GM12878 (cell line): ENCODE data around the gene PAGE4. TPM values are rescaled to one million over a fixed set of nuclear protein-coding genes. Genes with fewer than 3 reads are reported as not detected.

ENCODE experiments used
- ATAC-seq: fragments of 200-7000 bp; cut with Tn5 transposase; 3 replicates; pipeline ENCODE4 v1.9.1; 2020; ENCODE audit warnings: mild to moderate bottlenecking, moderate library complexity
- BruUV-seq: library from RNA; stranded (reverse); fragments of 400-500 nt; replicated peaks from 2 replicates; lab custom pipeline; 2021; lab: Mats Ljungman, UMichigan
- CTCF ChIA-PET: fragments of 300-600 bp; sonication (Branson Sonifier 250); formaldehyde crosslinking; extraction: SDS; loops from one replicate; lab custom pipeline; 2021; ENCODE audit warnings: inconsistent platforms; lab: Yijun Ruan, JAX
- POLR2A ChIA-PET: fragments of 350-600 bp; formaldehyde crosslinking; extraction: SDS; loops from one replicate; lab custom pipeline; 2021; ENCODE audit warnings: inconsistent platforms; lab: Charles Lee
- RAD21 ChIA-PET: fragments of 300-600 bp; sonication (Branson Sonifier 250); formaldehyde crosslinking; loops from one replicate; lab custom pipeline; 2023; ENCODE audit warnings: antibody characterized with exemption; ENCODE audit not compliant: unreplicated experiment; lab: Charles Lee
- SMC1A ChIA-PET: fragments of 300-600 bp; sonication (Branson Sonifier 250); formaldehyde crosslinking; loops from one replicate; lab custom pipeline; 2023; ENCODE audit not compliant: unreplicated experiment, uncharacterized antibody; lab: Charles Lee
- DNase-seq: peaks from one replicate; pipeline ENCODE4 v3.0.0-alpha.2; 2011; ENCODE audit warnings: low read depth, low spot score
- FAIRE-seq: peaks from 3 replicates; lab custom pipeline; 2011; peaks lifted over from hg19 to GRCh38; lab: Jason Lieb, UNC
- H2AFZ ChIP-seq: 2 replicates; pipeline ENCODE4 v1.6.0; 2011; ENCODE audit warnings: low read depth, low read length, control low read depth; ENCODE audit not compliant: control insufficient read depth
- H3K27ac ChIP-seq: 2 replicates; pipeline ENCODE4 v1.5.1; 2011; ENCODE audit warnings: control low read depth; ENCODE audit not compliant: control insufficient read depth, insufficient read depth
- H3K27me3 ChIP-seq, 2 experiments: replicated peaks in 1 of 2; 2 replicates each; pipeline versions ENCODE4 v1.6.0 to v1.6.1; 2011; ENCODE audit warnings: low read length in 1 of 2; ENCODE audit not compliant: control insufficient read depth in 2 of 2, insufficient read depth in 2 of 2
- H3K36me3 ChIP-seq, 2 experiments: 2 replicates each; pipeline ENCODE4 v1.5.1; 2011; ENCODE audit warnings: low read length in 1 of 2; ENCODE audit not compliant: control insufficient read depth in 2 of 2, insufficient read depth in 2 of 2
- H3K4me1 ChIP-seq: 2 replicates; pipeline ENCODE4 v1.6.1; 2011; ENCODE audit warnings: mild to moderate bottlenecking, low read length, moderate library complexity, mixed read lengths; ENCODE audit not compliant: control insufficient read depth, insufficient read depth
- H3K4me2 ChIP-seq: 2 replicates; pipeline ENCODE4 v1.6.0; 2011; ENCODE audit warnings: control low read depth; ENCODE audit not compliant: control insufficient read depth, insufficient read depth
- H3K4me3 ChIP-seq: fragments of 200-600 bp; sonication (generic); 2 replicates; pipeline ENCODE4 v1.5.1; 2016
- H3K79me2 ChIP-seq: 2 replicates; pipeline ENCODE4 v1.6.0; 2011; ENCODE audit warnings: low read length; ENCODE audit not compliant: control insufficient read depth, insufficient read depth
- H3K9ac ChIP-seq: 2 replicates; pipeline ENCODE4 v1.8.0; 2011; ENCODE audit warnings: low read length, control low read depth, mixed read lengths; ENCODE audit not compliant: control insufficient read depth, insufficient read depth
- H3K9me3 ChIP-seq: replicated peaks from 3 replicates; pipeline ENCODE4 v1.5.1; 2011; ENCODE audit warnings: mild to moderate bottlenecking, low read length; ENCODE audit not compliant: control insufficient read depth, insufficient read depth
- H4K20me1 ChIP-seq: 2 replicates; pipeline ENCODE4 v1.6.0; 2011; ENCODE audit not compliant: control insufficient read depth, insufficient read depth
- CBX5 ChIP-seq: sonication (generic); IDR thresholded peaks from 2 replicates; pipeline ENCODE4 v1.6.1; 2016; ENCODE audit warnings: low read depth, moderate library complexity, mild to moderate bottlenecking, inconsistent platforms
- CEBPZ ChIP-seq: fragments of 150-350 bp; IDR thresholded peaks from 2 replicates; pipeline ENCODE4 v1.6.1; 2016; ENCODE audit warnings: low read depth, low read length
- HDGF ChIP-seq: fragments of 450-650 bp; IDR thresholded peaks from 2 replicates; pipeline ENCODE4 v1.6.1; 2016; ENCODE audit warnings: antibody characterized with exemption
- WGBS: methylation state at CpG from one replicate; pipeline ENCODE4 v1.1.6; 2016; ENCODE audit warnings: low lambda C conversion rate; ENCODE audit not compliant: insufficient replicate concordance, insufficient coverage; ENCODE audit errors: missing lambda C conversion rate; 5-methylcytosine and 5-hydroxymethylcytosine counted together
- in situ Hi-C: fragments of 300-500 bp; cut with MboI; formaldehyde crosslinking; loops from 9 replicates; pipeline ENCODE4 v1.14.3; 2018; ENCODE audit warnings: mixed read lengths
- intact Hi-C: fragments of 100-400 bp; cut with micrococcal nuclease; formaldehyde crosslinking; loops from one replicate; pipeline ENCODE4 v1.14.2; 2022; ENCODE audit not compliant: unreplicated experiment
- polyA plus RNA-seq, 11 experiments: library from polyadenylated mRNA; depleted of rRNA in 4 of 11; unstranded in 6 of 11; stranded (reverse) in 5 of 11; fragments of >200 nt; fragmentation: Nextera tagmentation in 4 of 11; fragmentation: Illumina TruSeq in 1 of 11; extraction: Ambion mirVana in 4 of 11; extraction: Trizol in 1 of 11; gene quantifications; 1 replicate in 1 of 11; 2 replicates in 10 of 11; pipeline versions ENCODE4 v1.2.1 to v1.2.3, GENCODE V29; 2011 to 2016; ENCODE audit warnings: inconsistent platforms in 2 of 11, missing spikeins in 2 of 11, low read depth in 1 of 11
- total RNA-seq, 4 experiments: library from RNA; depleted of rRNA in 3 of 4; stranded (reverse); fragments of >200 nt in 3 of 4; fragmentation: Illumina TruSeq in 1 of 4; extraction: Trizol in 1 of 4; gene quantifications; 2 replicates each; pipeline versions ENCODE4 v1.2.1 to v1.2.3, GENCODE V29; 2013 to 2021

PAGE4 gene
- total and polyA plus RNA-seq, 10 of the 15 experiments (the other 5 are each of a cell fraction or from before 2014, with no cell fraction given): not detected

GRCh38 chrX:49880668-49881067, 51.6 kb downstream of the PAGE4 start:
- CTCF ChIA-PET: no interaction called here
- H4K20me1 ChIP-seq: no peaks in the 10 kb centered on the region
- intact Hi-C loops: loop anchor here (5.0 to 10.0 kb wide), 2 partner anchors 37 to 704 kb away; no protein-coding TSS in a partner anchor
- SMC1A ChIA-PET: interaction anchor here (1.1 kb wide), 1 partner anchor 38 kb away, joined by 3 read pairs; no protein-coding TSS in a partner anchor
- H3K36me3 ChIP-seq: no peaks in the 10 kb centered on the region
- no peak overlapping the region for H3K27ac ChIP-seq
- no peak overlapping the region for H3K9ac ChIP-seq
- TF ChIP-seq HDGF (no peak), CEBPZ (no peak), CBX5 (no peak)
- TF ChIP-seq, all 136 proteins: peak for 0
- no TSS peak for BruUV-seq
- WGBS: 70% methylated on average over 12 of the region's 12 CpGs
- in situ Hi-C loops: no loop called here
- Histone ChIP-seq H3K27me3 (no peaks in the 10 kb centered on the region), H3K4me1 (no peaks in the 10 kb centered on the region; the same call in 1 of the 2 replicates), H3K4me2 (no peak overlapping the region), H3K79me2 (no peaks in the 10 kb centered on the region), H3K4me3 (0 out of 2 replicates have a peak overlapping the region, but pooled peaks have one; percentile 55), H3K9me3 (no peaks in the 10 kb centered on the region), H2AFZ (no peak overlapping the region)
- FAIRE-seq (no peak), DNase-seq (no peak), ATAC-seq (no peak)
- POLR2A ChIA-PET: no interaction called here
- RAD21 ChIA-PET: interaction anchor here (1.0 kb wide), 1 partner anchor 41 kb away, joined by 3 read pairs; the partner anchor contains the start of gene CLCN5

Other genes starting within 250 kb of the PAGE4 start
- not detected in 2 replicates for gene GAGE12H, start 249.4 kb upstream of the PAGE4 start, total RNA-seq (2014; rRNA removed)
- gene GAGE12H, start 249.4 kb upstream of the PAGE4 start, total RNA-seq (2014; rRNA removed; fragmentation: Illumina TruSeq; extraction: Trizol): not detected in 2 replicates
- not detected in 2 replicates for gene GAGE12H, start 249.4 kb upstream of the PAGE4 start, total RNA-seq (2021)
- gene GAGE12H, start 249.4 kb upstream of the PAGE4 start, polyA plus RNA-seq (2011; rRNA removed): not detected in 2 replicates
- gene GAGE12H, start 249.4 kb upstream of the PAGE4 start, polyA plus RNA-seq (2014; fragmentation: Illumina TruSeq; extraction: Trizol): not detected in 2 replicates
- not detected for gene GAGE12H, start 249.4 kb upstream of the PAGE4 start, polyA plus RNA-seq (2014; fragmentation: Nextera tagmentation; extraction: Ambion mirVana)
- gene GAGE12H, start 249.4 kb upstream of the PAGE4 start, polyA plus RNA-seq (2014; rRNA removed): not detected in 2 replicates
- not detected for gene GAGE12H, start 249.4 kb upstream of the PAGE4 start, polyA plus RNA-seq (2016; fragmentation: Nextera tagmentation; extraction: Ambion mirVana)
- gene GAGE2A, start 239.8 kb upstream of the PAGE4 start, total RNA-seq (2014; rRNA removed): not detected in 2 replicates
- not detected in 2 replicates for gene GAGE2A, start 239.8 kb upstream of the PAGE4 start, total RNA-seq (2014; rRNA removed; fragmentation: Illumina TruSeq; extraction: Trizol)
- 0.45 and 0.56 TPM in 2 replicates for gene GAGE2A, start 239.8 kb upstream of the PAGE4 start, total RNA-seq (2021)
- gene GAGE2A, start 239.8 kb upstream of the PAGE4 start, polyA plus RNA-seq (2011; rRNA removed): not detected in 2 replicates
- gene GAGE2A, start 239.8 kb upstream of the PAGE4 start, polyA plus RNA-seq (2014; fragmentation: Illumina TruSeq; extraction: Trizol): not detected in 2 replicates
- not detected for gene GAGE2A, start 239.8 kb upstream of the PAGE4 start, polyA plus RNA-seq (2014; fragmentation: Nextera tagmentation; extraction: Ambion mirVana)
- gene GAGE2A, start 239.8 kb upstream of the PAGE4 start, polyA plus RNA-seq (2014; rRNA removed): not detected in 2 replicates
- gene GAGE2A, start 239.8 kb upstream of the PAGE4 start, polyA plus RNA-seq (2016; fragmentation: Nextera tagmentation; extraction: Ambion mirVana): not detected
- gene GAGE1, start 230.3 kb upstream of the PAGE4 start, total RNA-seq (2014; rRNA removed): not detected in 2 replicates
- not detected in 2 replicates for gene GAGE1, start 230.3 kb upstream of the PAGE4 start, total RNA-seq (2014; rRNA removed; fragmentation: Illumina TruSeq; extraction: Trizol)
- gene GAGE1, start 230.3 kb upstream of the PAGE4 start, total RNA-seq (2021): not detected in 2 replicates
- 0.19 TPM in 1 of 2 replicates, not detected in the other for gene GAGE1, start 230.3 kb upstream of the PAGE4 start, polyA plus RNA-seq (2011; rRNA removed)
- not detected in 2 replicates for gene GAGE1, start 230.3 kb upstream of the PAGE4 start, polyA plus RNA-seq (2014; fragmentation: Illumina TruSeq; extraction: Trizol)
- under 1 TPM in 1 of 2 experiments, not detected in 1; 0.16 TPM for gene GAGE1, start 230.3 kb upstream of the PAGE4 start, polyA plus RNA-seq (2014; fragmentation: Nextera tagmentation; extraction: Ambion mirVana)
- gene GAGE1, start 230.3 kb upstream of the PAGE4 start, polyA plus RNA-seq (2014; rRNA removed): not detected in 2 replicates
- under 1 TPM in 1 of 2 experiments, not detected in 1; 0.05 TPM for gene GAGE1, start 230.3 kb upstream of the PAGE4 start, polyA plus RNA-seq (2016; fragmentation: Nextera tagmentation; extraction: Ambion mirVana)
- not detected in 2 replicates for gene PAGE1, start 133.3 kb upstream of the PAGE4 start, total RNA-seq (2014; rRNA removed)
- not detected in 2 replicates for gene PAGE1, start 133.3 kb upstream of the PAGE4 start, total RNA-seq (2014; rRNA removed; fragmentation: Illumina TruSeq; extraction: Trizol)
- not detected in 2 replicates for gene PAGE1, start 133.3 kb upstream of the PAGE4 start, total RNA-seq (2021)
- 0.14 TPM in 1 of 2 replicates, not detected in the other for gene PAGE1, start 133.3 kb upstream of the PAGE4 start, polyA plus RNA-seq (2011; rRNA removed)
- gene PAGE1, start 133.3 kb upstream of the PAGE4 start, polyA plus RNA-seq (2014; fragmentation: Illumina TruSeq; extraction: Trizol): not detected in 2 replicates
- not detected for gene PAGE1, start 133.3 kb upstream of the PAGE4 start, polyA plus RNA-seq (2014; fragmentation: Nextera tagmentation; extraction: Ambion mirVana)
- gene PAGE1, start 133.3 kb upstream of the PAGE4 start, polyA plus RNA-seq (2014; rRNA removed): not detected in 2 replicates
- gene PAGE1, start 133.3 kb upstream of the PAGE4 start, polyA plus RNA-seq (2016; fragmentation: Nextera tagmentation; extraction: Ambion mirVana): not detected
- 0.82 and 0.90 TPM in 2 replicates for gene USP27X, start 50.2 kb downstream of the PAGE4 start, total RNA-seq (2014; rRNA removed)
- 0.69 and 0.89 TPM in 2 replicates for gene USP27X, start 50.2 kb downstream of the PAGE4 start, total RNA-seq (2014; rRNA removed; fragmentation: Illumina TruSeq; extraction: Trizol)
- gene USP27X, start 50.2 kb downstream of the PAGE4 start, total RNA-seq (2021): 0.90 and 1.3 TPM in 2 replicates
- gene USP27X, start 50.2 kb downstream of the PAGE4 start, polyA plus RNA-seq (2011; rRNA removed): 0.79 and 0.94 TPM in 2 replicates
- 2.0 and 3.5 TPM in 2 replicates for gene USP27X, start 50.2 kb downstream of the PAGE4 start, polyA plus RNA-seq (2014; fragmentation: Illumina TruSeq; extraction: Trizol)
- under 1 TPM; 0.31 to 0.33 TPM for gene USP27X, start 50.2 kb downstream of the PAGE4 start, polyA plus RNA-seq (2014; fragmentation: Nextera tagmentation; extraction: Ambion mirVana)
- gene USP27X, start 50.2 kb downstream of the PAGE4 start, polyA plus RNA-seq (2014; rRNA removed): 0.93 and 1.1 TPM in 2 replicates
- under 1 TPM in 1 of 2 experiments, not detected in 1; 0.09 TPM for gene USP27X, start 50.2 kb downstream of the PAGE4 start, polyA plus RNA-seq (2016; fragmentation: Nextera tagmentation; extraction: Ambion mirVana)
- 2.3 and 3.7 TPM in 2 replicates for gene CLCN5, start 93.3 kb downstream of the PAGE4 start, total RNA-seq (2014; rRNA removed)
- gene CLCN5, start 93.3 kb downstream of the PAGE4 start, total RNA-seq (2014; rRNA removed; fragmentation: Illumina TruSeq; extraction: Trizol): 2.9 and 3.3 TPM in 2 replicates
- 3.1 and 4.5 TPM in 2 replicates for gene CLCN5, start 93.3 kb downstream of the PAGE4 start, total RNA-seq (2021)
- 3.8 TPM in 2 replicates for gene CLCN5, start 93.3 kb downstream of the PAGE4 start, polyA plus RNA-seq (2011; rRNA removed)
- 3.1 and 5.5 TPM in 2 replicates for gene CLCN5, start 93.3 kb downstream of the PAGE4 start, polyA plus RNA-seq (2014; fragmentation: Illumina TruSeq; extraction: Trizol)
- gene CLCN5, start 93.3 kb downstream of the PAGE4 start, polyA plus RNA-seq (2014; fragmentation: Nextera tagmentation; extraction: Ambion mirVana): under 1 TPM; 0.33 to 0.43 TPM
- 1.9 and 2.9 TPM in 2 replicates for gene CLCN5, start 93.3 kb downstream of the PAGE4 start, polyA plus RNA-seq (2014; rRNA removed)
- gene CLCN5, start 93.3 kb downstream of the PAGE4 start, polyA plus RNA-seq (2016; fragmentation: Nextera tagmentation; extraction: Ambion mirVana): 1 to 10 TPM; 1.5 to 1.6 TPM